Trophoblast cell (in vitro differentiated cells and primary cell): ENCODE data around the gene SHROOM4.

ENCODE experiments used
- DNase-seq, 2 donors: peaks; one replicate each; pipeline ENCODE4 v3.0.0-alpha.2; 2016
- H2AFZ ChIP-seq: 2 replicates; pipeline ENCODE4 v1.6.1; 2013; ENCODE audit warnings: low read length, moderate library complexity, mild to moderate bottlenecking; ENCODE audit not compliant: insufficient read depth, poor library complexity
- H2AK5ac ChIP-seq: 2 replicates; pipeline ENCODE4 v1.6.1; 2013; ENCODE audit warnings: mild to moderate bottlenecking, low read length
- H2BK120ac ChIP-seq: 2 replicates; pipeline ENCODE4 v1.6.1; 2013; ENCODE audit warnings: low read length, mild to moderate bottlenecking, moderate library complexity; ENCODE audit not compliant: insufficient read depth, poor library complexity
- H2BK12ac ChIP-seq: 2 replicates; pipeline ENCODE4 v1.6.1; 2013; ENCODE audit warnings: mild to moderate bottlenecking, low read length, moderate library complexity
- H2BK5ac ChIP-seq: 2 replicates; pipeline ENCODE4 v1.6.1; 2013; ENCODE audit warnings: low read length, low read depth, moderate library complexity, mild to moderate bottlenecking; ENCODE audit not compliant: poor library complexity
- H3K14ac ChIP-seq: 2 replicates; pipeline ENCODE4 v1.6.1; 2013; ENCODE audit warnings: mild to moderate bottlenecking, low read length
- H3K18ac ChIP-seq: 2 replicates; pipeline ENCODE4 v1.6.1; 2013; ENCODE audit warnings: mild to moderate bottlenecking, low read length
- H3K23ac ChIP-seq: 2 replicates; pipeline ENCODE4 v1.6.1; 2013; ENCODE audit warnings: low read length
- H3K27ac ChIP-seq: 2 replicates; pipeline ENCODE4 v1.5.1; 2013; ENCODE audit warnings: low read depth, mild to moderate bottlenecking, inconsistent platforms, low read length, moderate library complexity
- H3K27me3 ChIP-seq: 2 replicates; pipeline ENCODE4 v1.6.1; 2013; ENCODE audit warnings: inconsistent platforms, mild to moderate bottlenecking, low read length, moderate library complexity; ENCODE audit not compliant: insufficient read depth
- H3K36me3 ChIP-seq, 2 experiments: 1 replicate in 1 of 2; 2 replicates in 1 of 2; pipeline ENCODE4 v1.6.1; 2013; ENCODE audit warnings: low read length in 2 of 2, mild to moderate bottlenecking in 2 of 2, moderate library complexity in 1 of 2; ENCODE audit not compliant: insufficient read depth in 2 of 2, control insufficient read depth in 1 of 2
- H3K4ac ChIP-seq: 2 replicates; pipeline ENCODE4 v1.6.1; 2013; ENCODE audit warnings: low read depth, mild to moderate bottlenecking, low read length, moderate library complexity
- H3K4me1 ChIP-seq, 2 experiments: 1 replicate in 1 of 2; 2 replicates in 1 of 2; pipeline ENCODE4 v1.6.1; 2013; ENCODE audit warnings: low read length in 2 of 2, mild to moderate bottlenecking in 2 of 2, moderate library complexity in 1 of 2; ENCODE audit not compliant: insufficient read depth in 2 of 2, control insufficient read depth in 1 of 2
- H3K4me2 ChIP-seq: 2 replicates; pipeline ENCODE4 v1.6.1; 2013; ENCODE audit warnings: inconsistent platforms, mild to moderate bottlenecking, low read length, moderate library complexity
- H3K4me3 ChIP-seq: 2 replicates; pipeline ENCODE4 v1.5.1; 2013; ENCODE audit warnings: mild to moderate bottlenecking, low read depth, low read length, inconsistent platforms
- H3K79me1 ChIP-seq: one replicate; pipeline ENCODE4 v1.6.1; 2013; ENCODE audit warnings: low read length
- H3K79me2 ChIP-seq: 2 replicates; pipeline ENCODE4 v1.6.1; 2013; ENCODE audit warnings: low read length, mild to moderate bottlenecking; ENCODE audit not compliant: control insufficient read depth, insufficient read depth, poor library complexity
- H3K9ac ChIP-seq: 2 replicates; pipeline ENCODE4 v1.6.1; 2013; ENCODE audit warnings: mild to moderate bottlenecking, low read length
- H3K9me3 ChIP-seq: 2 replicates; pipeline ENCODE4 v1.6.1; 2013; ENCODE audit warnings: low read depth, mild to moderate bottlenecking, control low read depth, inconsistent platforms, low read length; ENCODE audit not compliant: insufficient read depth
- H4K12ac ChIP-seq: 2 replicates; pipeline ENCODE4 v1.6.1; 2013; ENCODE audit warnings: low read depth, mild to moderate bottlenecking, low read length, moderate library complexity
- H4K8ac ChIP-seq: 2 replicates; pipeline ENCODE4 v1.6.1; 2013; ENCODE audit warnings: low read depth, mild to moderate bottlenecking, low read length, moderate library complexity
- H4K91ac ChIP-seq: one replicate; pipeline ENCODE4 v1.6.1; 2013; ENCODE audit warnings: low read depth, mild to moderate bottlenecking, low read length, moderate library complexity
- whole genome bisulfite sequencing: extraction: QIAGEN DNeasy Blood & Tissue Kit; methylation state at CpG from one replicate; pipeline ENCODE4 v1.1.7; 2013; ENCODE audit warnings: missing lambda C conversion rate; ENCODE audit not compliant: insufficient read length, insufficient coverage; ENCODE audit errors: extremely low coverage; 5-methylcytosine and 5-hydroxymethylcytosine counted together

SHROOM4 gene

DNA sequence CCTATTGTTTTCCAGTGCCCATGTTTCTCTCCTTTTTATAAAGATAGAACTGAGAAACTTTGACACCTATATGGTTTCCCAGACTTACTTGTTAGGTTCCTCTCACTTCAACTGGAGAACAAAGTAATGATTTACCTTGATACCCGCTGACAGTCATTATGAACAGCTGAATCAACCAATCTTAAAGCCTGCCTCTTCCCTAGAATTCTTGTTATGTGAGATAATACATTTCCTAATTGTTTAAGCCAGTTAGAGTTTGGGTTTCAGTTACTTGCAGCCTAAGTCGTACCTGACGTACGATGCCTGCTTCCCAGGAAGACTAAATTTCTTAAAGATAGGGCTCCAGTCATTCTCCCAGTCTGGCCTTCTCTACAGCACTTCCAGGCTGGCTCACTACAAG, 97.3 kb downstream of the SHROOM4 start:
- WGBS = no CpG with 5 or more reads among the region's 4 CpGs

GRCh38 chrX:50712777-50713176, 101.2 kb downstream of the SHROOM4 start:
- Histone ChIP-seq H2AFZ (no peak overlapping the region), H3K18ac (no peak overlapping the region), H4K91ac (no peak overlapping the region), H3K27me3 (no peaks in the 10 kb centered on the region), H3K23ac (no peak overlapping the region), H3K9ac (no peak overlapping the region), H4K8ac (no peak overlapping the region), H3K36me3 (no peaks in the 10 kb centered on the region), H3K79me1 (peaks cover 5% of the 10 kb centered on the region), H3K79me2 (no peaks in the 10 kb centered on the region), H3K27ac (no peak overlapping the region), H3K4ac (no peak overlapping the region), H2AK5ac (no peak overlapping the region), H3K14ac (no peak overlapping the region), H2BK120ac (no peak overlapping the region), H4K12ac (no peak overlapping the region), H3K4me2 (no peak overlapping the region), H3K4me1 (peaks cover 0 to 9% of the 10 kb centered on the region in 2 experiments), H3K9me3 (no peaks in the 10 kb centered on the region), H3K4me3 (no peak overlapping the region), H2BK12ac (no peak overlapping the region), H2BK5ac (no peak overlapping the region)
- no CpG with 5 or more reads among the region's 6 CpGs for WGBS
- DNase-seq = no peak

More for the DNA sequence above, 97.3 kb downstream of the SHROOM4 start:
- no peak overlapping the region for H4K12ac ChIP-seq
- H3K27me3 ChIP-seq = no peaks in the 10 kb centered on the region
- H3K14ac ChIP-seq = no peak overlapping the region
- no peak overlapping the region for H4K91ac ChIP-seq
- no peak overlapping the region for H3K4me3 ChIP-seq
- no peak overlapping the region for H2AK5ac ChIP-seq
- H3K4ac ChIP-seq = no peak overlapping the region
- no peaks in the 10 kb centered on the region for H3K36me3 ChIP-seq
- no peak overlapping the region for H4K8ac ChIP-seq
- H3K18ac ChIP-seq = no peak overlapping the region
- no peak overlapping the region for H3K23ac ChIP-seq
- H3K4me1 ChIP-seq = peaks cover 5 to 10% of the 10 kb centered on the region in 2 experiments
- H3K4me2 ChIP-seq = no peak overlapping the region
- H3K9ac ChIP-seq = no peak overlapping the region
- no peaks in the 10 kb centered on the region for H3K9me3 ChIP-seq
- no peak overlapping the region for H2BK5ac ChIP-seq
- H3K79me1 ChIP-seq = peaks cover 8% of the 10 kb centered on the region
- H2AFZ ChIP-seq = no peak overlapping the region
- no peak overlapping the region for H2BK12ac ChIP-seq
- H2BK120ac ChIP-seq = no peak overlapping the region
- H3K27ac ChIP-seq = no peak overlapping the region
- H3K79me2 ChIP-seq = no peaks in the 10 kb centered on the region
- peak in 1 of 2 donors; percentile 28 for DNase-seq

DNA sequence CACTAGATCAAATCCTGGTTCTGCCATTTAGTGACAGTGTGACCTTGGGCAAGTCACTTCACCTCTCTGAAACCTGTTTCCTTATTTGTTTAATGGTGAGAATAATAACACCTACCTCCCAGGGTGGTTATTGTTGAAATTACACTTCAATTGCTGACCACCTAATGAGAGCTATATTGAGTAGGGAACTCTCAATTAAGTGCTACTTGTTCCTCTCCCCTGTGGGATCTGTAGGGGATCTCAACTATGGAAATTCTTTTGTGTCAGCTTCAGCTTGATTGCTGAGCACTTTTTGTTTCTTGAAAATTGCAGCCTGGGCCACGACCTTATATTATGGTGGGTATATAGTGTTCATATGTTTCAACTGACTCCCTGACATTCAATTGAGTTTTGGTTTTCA, 102.1 kb downstream of the SHROOM4 start:
- Histone ChIP-seq H4K91ac (no peak overlapping the region), H3K79me2 (no peaks in the 10 kb centered on the region), H2BK120ac (no peak overlapping the region), H2AK5ac (no peak overlapping the region), H3K79me1 (peaks cover 5% of the 10 kb centered on the region), H3K27me3 (no peaks in the 10 kb centered on the region), H3K27ac (no peak overlapping the region), H3K4me1 (peaks cover 0 to 11% of the 10 kb centered on the region in 2 experiments), H3K9ac (no peak overlapping the region), H4K12ac (no peak overlapping the region), H2BK5ac (no peak overlapping the region), H3K4me2 (no peak overlapping the region), H3K4ac (no peak overlapping the region), H3K18ac (no peak overlapping the region), H2BK12ac (no peak overlapping the region), H3K14ac (no peak overlapping the region), H3K36me3 (no peaks in the 10 kb centered on the region), H3K4me3 (no peak overlapping the region), H2AFZ (no peak overlapping the region), H3K23ac (no peak overlapping the region), H4K8ac (no peak overlapping the region), H3K9me3 (no peaks in the 10 kb centered on the region)
- no peak for DNase-seq
- no CpG with 5 or more reads among the region's 1 CpG for WGBS

DNA sequence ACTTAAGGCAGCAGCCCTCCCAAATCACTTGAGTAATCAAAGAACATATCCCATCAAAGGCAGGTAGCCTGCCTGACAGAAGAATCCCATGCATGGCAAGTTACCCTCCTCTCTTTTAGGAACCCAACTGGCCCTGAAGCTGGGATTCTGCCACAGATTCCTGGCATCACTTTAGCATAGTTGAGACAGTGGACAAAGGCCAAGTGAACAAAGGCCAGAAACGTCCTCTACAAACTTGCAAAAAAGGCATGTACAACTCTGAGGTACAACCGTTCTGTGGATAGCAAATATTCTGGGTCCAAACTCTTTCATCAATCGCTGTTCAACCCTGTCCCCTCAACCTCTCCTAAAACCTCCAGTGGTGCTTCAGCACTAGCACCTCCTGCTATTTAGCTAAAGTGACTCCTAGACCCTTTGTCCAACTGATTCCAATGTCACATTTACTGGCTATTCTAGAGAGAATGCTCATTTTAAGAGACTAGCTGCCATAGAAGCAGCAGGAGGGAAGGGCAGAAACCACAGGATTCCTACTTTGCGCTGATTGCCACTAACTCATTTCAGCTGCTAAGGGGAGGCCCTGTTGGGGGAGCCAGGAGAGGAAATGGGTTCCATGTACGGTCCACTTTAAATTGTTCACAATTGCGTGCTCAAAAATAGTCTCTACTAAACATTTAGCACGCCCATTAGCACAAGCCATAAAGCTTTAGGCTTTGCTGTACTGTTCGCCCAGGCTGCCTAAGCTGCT, 105.9 kb downstream of the SHROOM4 start:
- no peak for DNase-seq
- no peaks in the 10 kb centered on the region for H3K36me3 ChIP-seq
- peak overlapping the region; percentile 48 for H3K27ac ChIP-seq
- peak overlapping the region; percentile 51 for H3K14ac ChIP-seq
- H4K8ac ChIP-seq = peak overlapping the region; percentile 4
- no peaks in the 10 kb centered on the region for H3K27me3 ChIP-seq
- H3K4me2 ChIP-seq = no peak overlapping the region
- H2BK5ac ChIP-seq = peak overlapping the region; percentile 64
- H2BK12ac ChIP-seq = peak overlapping the region; percentile 18
- no peak overlapping the region for H2BK120ac ChIP-seq
- no peak overlapping the region for H4K12ac ChIP-seq
- H3K79me1 ChIP-seq = peaks cover 5% of the 10 kb centered on the region
- H3K18ac ChIP-seq = no peak overlapping the region
- H3K79me2 ChIP-seq = no peaks in the 10 kb centered on the region
- peak overlapping the region; percentile 63 for H4K91ac ChIP-seq
- no peak overlapping the region for H3K4ac ChIP-seq
- H2AK5ac ChIP-seq = peak overlapping the region; percentile 86
- no peaks in the 10 kb centered on the region for H3K9me3 ChIP-seq
- H3K4me1 ChIP-seq = peaks cover 0 to 10% of the 10 kb centered on the region in 2 experiments
- no peak overlapping the region for H3K4me3 ChIP-seq
- no peak overlapping the region for H3K23ac ChIP-seq
- WGBS = no CpG with 5 or more reads among the region's 8 CpGs
- H3K9ac ChIP-seq = no peak overlapping the region
- H2AFZ ChIP-seq = no peak overlapping the region
